ENCODE measurements around the gene UPK3BL2. TPM values are rescaled to one million over a fixed set of nuclear protein-coding genes. Genes with fewer than 3 reads are reported as not detected.
"Not testable (repeated sequence)": the region's sequence is repeated elsewhere in the genome, so short reads cannot be mapped to it uniquely, and the experiment has no call there.

The UPK3BL2 gene
- total RNA-seq, 8 experiments from 2014 or later = 0.23 to 26.2 (median 0.43) TPM; not detected in 3

DNA sequence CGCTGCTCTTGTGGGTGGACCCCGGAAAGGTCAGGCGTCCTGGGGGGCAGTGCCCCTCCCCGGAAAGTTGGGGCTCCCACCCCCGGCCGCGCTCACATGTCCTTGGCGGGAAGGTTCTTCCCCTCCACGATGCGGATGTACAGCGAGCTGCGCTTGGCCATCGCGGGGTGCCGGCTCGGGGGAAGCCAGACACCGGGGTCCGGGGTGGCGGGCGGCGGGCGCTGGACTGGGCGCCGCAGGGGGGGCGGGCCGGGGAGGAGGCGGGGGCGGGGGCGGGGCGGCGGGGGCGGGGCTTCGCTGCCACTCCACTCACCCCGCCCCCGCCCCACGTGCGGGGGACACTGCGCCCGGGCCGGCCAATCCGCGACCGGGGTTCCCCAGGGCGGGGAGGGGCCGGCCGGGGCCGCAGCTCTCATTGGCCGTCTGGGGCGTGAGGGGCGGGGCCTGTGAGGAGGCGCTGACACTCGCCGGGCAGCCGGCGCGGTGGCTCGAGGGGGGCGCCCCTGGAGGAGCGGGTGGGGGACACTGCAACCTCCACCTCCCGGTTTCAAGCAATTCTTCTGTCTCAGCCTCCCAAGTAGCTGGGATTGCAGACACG is 25.8 kb downstream of the UPK3BL2 start, which contains the start of gene RASA4B:
RASA4B (minus strand) TSS at position 228 of the 598 bp plus-strand sequence; CDS start at position 161, 67 bp downstream.
- H3K27ac ChIP-seq; H3K4me3 ChIP-seq; H3K4me1 ChIP-seq (replicated peaks in 1 of 2); in situ Hi-C loops (cut with MboI; ENCODE audit: low pct_unique_long_range_greater_than_20kb in 2 of 9, low sequenced_read_pairs in 9 of 9, unreplicated experiment in 9 of 9): not testable (repeated sequence)
- peak; percentile 74 to 98 (median 90) for ATAC-seq (replicated peaks in 6 of 8)
- no CpG with 5 or more reads among the region's 61 CpGs for WGBS, 10 experiments

DNA sequence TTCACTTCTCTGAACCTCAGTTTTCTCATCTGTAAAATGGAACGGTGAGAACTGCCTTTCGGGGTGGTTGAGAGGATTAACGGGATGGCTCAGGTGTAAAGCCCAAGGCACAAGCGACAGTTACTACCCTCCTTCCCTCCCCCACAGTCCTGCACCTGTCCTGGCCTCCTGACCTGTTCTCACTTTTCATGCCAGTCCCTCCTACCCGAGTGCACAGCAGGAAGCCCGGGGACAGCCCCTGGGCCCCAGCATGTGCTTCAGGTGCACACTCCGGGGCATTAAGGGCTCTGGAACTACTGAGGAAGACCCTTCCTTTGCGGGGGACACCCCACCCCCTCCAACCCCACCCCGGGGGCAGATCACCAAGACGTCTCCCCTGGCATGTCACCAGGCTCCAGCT is 26.5 kb downstream of the UPK3BL2 start:
- ATAC-seq (replicated peaks in 6 of 8); H3K4me3 ChIP-seq; H3K27ac ChIP-seq; H3K4me1 ChIP-seq (replicated peaks in 1 of 2); in situ Hi-C loops (cut with MboI; ENCODE audit: low pct_unique_long_range_greater_than_20kb in 2 of 9, low sequenced_read_pairs in 9 of 9, unreplicated experiment in 9 of 9): not testable (repeated sequence)
- WGBS, 10 experiments = no CpG with 5 or more reads among the region's 10 CpGs

DNA sequence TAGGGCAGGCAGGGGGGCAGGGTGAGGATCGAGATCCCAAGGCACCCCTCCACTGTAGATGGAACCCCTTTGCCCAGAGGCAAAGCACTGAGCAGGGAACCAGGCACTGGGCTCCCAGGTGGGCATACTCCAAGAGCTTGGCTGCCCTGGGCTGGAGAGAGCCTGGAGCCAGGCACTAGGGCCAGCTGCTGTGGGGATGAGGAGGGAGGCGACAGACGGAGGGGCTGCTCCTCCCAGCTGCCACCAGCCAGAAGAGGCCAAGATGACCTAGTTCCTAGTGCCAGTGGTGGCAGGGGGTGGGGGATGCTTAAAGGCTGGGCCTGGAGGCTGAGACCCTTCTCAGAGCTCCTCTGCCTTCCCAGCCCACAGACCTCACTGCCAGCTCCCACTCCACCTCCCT is 27.6 kb downstream of the UPK3BL2 start:
- H3K4me3 ChIP-seq; in situ Hi-C loops (cut with MboI; ENCODE audit: low pct_unique_long_range_greater_than_20kb in 2 of 9, low sequenced_read_pairs in 9 of 9, unreplicated experiment in 9 of 9); H3K27ac ChIP-seq; H3K4me1 ChIP-seq (replicated peaks in 1 of 2): not testable (repeated sequence)
- ATAC-seq (replicated peaks in 6 of 8) = peak in 4 of 8 experiments; percentile 7 to 52 (median 30)
- WGBS, 10 experiments = no CpG with 5 or more reads among the region's 3 CpGs

DNA sequence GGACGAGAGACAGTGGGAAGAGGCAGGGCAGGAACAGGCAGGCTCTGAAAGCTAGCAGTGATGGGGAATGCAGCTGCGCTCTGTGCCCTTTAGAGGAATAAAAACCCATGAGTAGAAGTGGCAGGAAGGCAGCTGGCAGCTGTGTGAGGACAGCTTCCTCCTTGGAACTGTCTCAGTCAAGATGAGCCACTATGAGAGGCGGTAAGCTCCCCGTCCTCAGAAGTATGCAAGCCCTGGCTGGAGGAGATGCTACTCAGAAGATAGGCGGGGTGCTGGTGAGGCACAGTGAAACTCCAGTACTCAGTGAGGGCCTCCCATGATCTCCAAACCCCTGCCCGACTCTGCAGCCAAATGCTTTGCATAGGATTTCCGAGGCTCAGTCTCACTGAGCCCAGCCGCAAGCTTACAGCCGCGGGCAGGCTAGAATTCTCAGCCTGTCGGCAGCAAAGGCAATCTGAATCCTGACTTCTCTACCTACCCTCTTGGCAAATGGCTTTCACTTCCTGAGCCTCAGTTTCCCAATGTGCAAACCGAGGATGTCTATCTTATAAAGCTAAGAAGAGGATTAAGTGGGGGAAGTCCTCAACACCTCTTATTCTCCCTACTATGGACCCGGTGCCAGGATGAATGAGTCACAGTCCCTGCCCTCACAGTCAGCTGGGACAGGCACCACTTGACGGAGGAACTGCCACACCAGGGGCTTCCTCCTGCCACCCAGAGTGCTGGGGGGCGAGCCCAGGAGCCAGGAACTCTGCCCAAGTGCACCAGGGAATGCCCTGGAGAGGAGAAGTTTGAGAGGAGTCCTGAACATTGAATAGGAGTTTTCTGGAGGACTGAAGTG is 28.4 kb downstream of the UPK3BL2 start:
- no CpG with 5 or more reads among the region's 15 CpGs for WGBS, 10 experiments
- H3K4me1 ChIP-seq (replicated peaks in 1 of 2); H3K27ac ChIP-seq; in situ Hi-C loops (cut with MboI; ENCODE audit: low pct_unique_long_range_greater_than_20kb in 2 of 9, low sequenced_read_pairs in 9 of 9, unreplicated experiment in 9 of 9); H3K4me3 ChIP-seq: not testable (repeated sequence)
- peak in 1 of 8 experiments; percentile 32 for ATAC-seq (replicated peaks in 6 of 8)

GRCh38 chr7:102512642-102513221 is 30.8 kb downstream of the UPK3BL2 start:
- ATAC-seq (replicated peaks in 6 of 8) = peak in 5 of 8 experiments; percentile 13 to 48 (median 42)
- H3K27ac ChIP-seq = peak overlapping the region in 1 of 2 donors; percentile 78
- no CpG with 5 or more reads among the region's 5 CpGs for WGBS, 10 experiments
- in situ Hi-C loops (cut with MboI; ENCODE audit: low pct_unique_long_range_greater_than_20kb in 2 of 9, low sequenced_read_pairs in 9 of 9, unreplicated experiment in 9 of 9); H3K4me1 ChIP-seq (replicated peaks in 1 of 2); H3K4me3 ChIP-seq: not testable (repeated sequence)

DNA sequence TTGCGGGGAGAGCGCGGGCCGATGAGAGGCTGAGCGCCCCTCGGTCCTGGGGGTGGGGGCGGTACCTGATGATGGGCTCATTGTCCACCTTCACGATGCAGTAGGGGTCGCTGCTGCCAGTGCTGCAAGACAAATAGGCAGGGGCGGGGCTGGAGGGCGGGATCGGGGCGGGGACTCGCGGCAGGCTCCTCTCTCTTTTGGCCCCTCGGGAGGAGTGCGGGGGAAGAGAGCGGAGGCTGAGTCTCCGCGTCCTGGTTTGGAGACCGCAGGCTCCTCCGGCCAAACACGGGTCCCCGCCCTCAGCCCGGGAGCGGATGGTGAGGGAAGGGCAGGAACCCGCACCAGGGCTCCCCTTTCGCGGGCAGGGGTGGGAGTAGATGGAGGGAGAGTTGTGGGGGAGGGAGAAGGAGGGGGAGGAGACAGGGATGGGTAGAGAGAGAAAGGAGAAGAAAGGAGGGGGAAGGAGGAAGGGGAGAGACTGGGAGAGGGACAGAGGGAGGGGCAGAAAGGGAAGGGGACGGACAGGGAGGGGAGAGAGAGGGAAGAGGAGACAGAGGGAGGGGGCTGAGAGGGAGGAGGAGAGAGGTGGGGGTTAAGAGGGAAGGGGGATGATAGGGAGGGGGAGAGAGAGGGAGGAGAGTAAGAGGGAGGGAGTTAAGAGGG is 31.5 kb downstream of the UPK3BL2 start:
- no CpG with 5 or more reads among the region's 30 CpGs for WGBS, 10 experiments
- peak; percentile 56 to 83 (median 76) for ATAC-seq (replicated peaks in 6 of 8)
- in situ Hi-C loops (cut with MboI; ENCODE audit: low pct_unique_long_range_greater_than_20kb in 2 of 9, low sequenced_read_pairs in 9 of 9, unreplicated experiment in 9 of 9); H3K4me1 ChIP-seq (replicated peaks in 1 of 2); H3K27ac ChIP-seq; H3K4me3 ChIP-seq: not testable (repeated sequence)

DNA sequence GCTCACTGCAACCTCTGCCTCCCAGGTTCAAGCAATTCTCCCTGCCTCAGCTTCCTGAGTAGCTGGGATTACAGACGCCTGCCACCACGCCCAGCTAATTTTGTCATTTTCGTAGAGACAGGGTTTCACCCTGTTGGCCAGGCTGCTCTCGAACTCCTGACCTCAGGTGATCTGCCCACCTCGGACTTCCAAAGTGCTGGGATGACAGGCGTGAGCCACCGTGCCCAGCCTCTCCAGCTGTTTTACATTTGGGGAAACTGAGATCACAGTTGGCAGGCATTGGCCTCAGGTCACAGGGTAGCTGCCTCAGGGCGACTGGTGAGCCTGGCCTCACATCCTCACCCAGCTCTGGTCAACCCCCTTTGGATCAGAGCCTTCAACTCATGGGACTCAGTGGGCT is 32.9 kb downstream of the UPK3BL2 start:
- H3K27ac ChIP-seq; ATAC-seq (replicated peaks in 6 of 8); in situ Hi-C loops (cut with MboI; ENCODE audit: low pct_unique_long_range_greater_than_20kb in 2 of 9, low sequenced_read_pairs in 9 of 9, unreplicated experiment in 9 of 9); H3K4me1 ChIP-seq (replicated peaks in 1 of 2); H3K4me3 ChIP-seq: not testable (repeated sequence)
- no CpG with 5 or more reads among the region's 8 CpGs for WGBS, 10 experiments

GRCh38 chr7:102507410-102508088 is 35.9 kb downstream of the UPK3BL2 start:
- H3K4me3 ChIP-seq; in situ Hi-C loops (cut with MboI; ENCODE audit: low pct_unique_long_range_greater_than_20kb in 2 of 9, low sequenced_read_pairs in 9 of 9, unreplicated experiment in 9 of 9); H3K27ac ChIP-seq; H3K4me1 ChIP-seq (replicated peaks in 1 of 2); ATAC-seq (replicated peaks in 6 of 8): not testable (repeated sequence)
- no CpG with 5 or more reads among the region's 8 CpGs for WGBS, 10 experiments

GRCh38 chr7:102505298-102506185 is 38.0 kb downstream of the UPK3BL2 start:
- H3K4me3 ChIP-seq; H3K27ac ChIP-seq; in situ Hi-C loops (cut with MboI; ENCODE audit: low pct_unique_long_range_greater_than_20kb in 2 of 9, low sequenced_read_pairs in 9 of 9, unreplicated experiment in 9 of 9); H3K4me1 ChIP-seq (replicated peaks in 1 of 2): not testable (repeated sequence)
- peak; percentile 75 to 98 (median 81) for ATAC-seq (replicated peaks in 6 of 8)
- no CpG with 5 or more reads among the region's 24 CpGs for WGBS, 10 experiments

GRCh38 chr7:102503141-102503540 is 40.4 kb downstream of the UPK3BL2 start:
- H3K4me3 ChIP-seq; in situ Hi-C loops (cut with MboI; ENCODE audit: low pct_unique_long_range_greater_than_20kb in 2 of 9, low sequenced_read_pairs in 9 of 9, unreplicated experiment in 9 of 9); ATAC-seq (replicated peaks in 6 of 8); H3K4me1 ChIP-seq (replicated peaks in 1 of 2); H3K27ac ChIP-seq: not testable (repeated sequence)
- WGBS, 10 experiments = no CpG with 5 or more reads among the region's 12 CpGs

DNA sequence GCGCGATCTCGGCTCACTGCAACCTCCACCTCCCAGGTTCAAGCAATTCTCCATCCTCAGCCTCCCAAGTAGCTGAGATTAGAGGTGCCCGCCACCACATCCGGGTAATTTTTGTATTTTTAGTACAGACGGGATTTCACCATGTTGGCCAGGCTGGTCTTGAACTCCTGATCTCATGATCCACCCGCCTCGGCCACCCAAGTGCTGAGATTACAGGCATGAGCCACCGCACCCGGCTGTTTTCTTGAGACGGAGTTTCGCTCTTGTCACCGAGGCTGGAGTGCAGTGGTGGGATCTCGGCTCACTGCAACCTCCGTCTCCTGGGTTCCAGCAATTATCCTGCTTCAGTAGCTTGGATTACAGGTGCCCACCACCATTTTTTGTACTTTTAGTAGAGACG is 45.2 kb downstream of the UPK3BL2 start:
- H3K27ac ChIP-seq; H3K4me3 ChIP-seq; H3K4me1 ChIP-seq (replicated peaks in 1 of 2); ATAC-seq (replicated peaks in 6 of 8); in situ Hi-C loops (cut with MboI; ENCODE audit: low pct_unique_long_range_greater_than_20kb in 2 of 9, low sequenced_read_pairs in 9 of 9, unreplicated experiment in 9 of 9): not testable (repeated sequence)
- WGBS, 10 experiments = no CpG with 5 or more reads among the region's 16 CpGs

DNA sequence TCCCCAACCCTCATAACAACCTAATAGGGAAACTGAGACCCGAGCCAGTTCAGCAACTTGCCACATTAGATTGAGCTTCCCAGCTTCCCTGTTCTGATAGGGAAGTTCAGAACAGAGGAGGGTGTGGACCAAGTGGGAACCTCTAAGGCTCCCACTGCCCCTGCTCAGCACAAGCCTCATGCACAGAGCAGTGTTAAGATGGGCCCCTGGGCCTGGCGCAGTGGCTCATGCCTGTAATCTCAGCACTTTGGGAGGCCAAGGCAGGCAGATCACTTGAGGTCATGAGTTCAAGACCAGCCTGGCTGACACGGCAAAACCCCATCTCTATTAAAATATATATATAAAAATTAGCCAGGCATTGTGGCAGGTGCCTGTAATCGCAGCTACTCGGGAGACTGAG is 46.2 kb downstream of the UPK3BL2 start:
- H3K4me1 ChIP-seq (replicated peaks in 1 of 2); in situ Hi-C loops (cut with MboI; ENCODE audit: low pct_unique_long_range_greater_than_20kb in 2 of 9, low sequenced_read_pairs in 9 of 9, unreplicated experiment in 9 of 9); H3K4me3 ChIP-seq; ATAC-seq (replicated peaks in 6 of 8); H3K27ac ChIP-seq: not testable (repeated sequence)
- no CpG with 5 or more reads among the region's 5 CpGs for WGBS, 10 experiments

All from motor neuron (in vitro differentiated cells).